ENCODE data around the gene SLC39A11.

- TF ChIP-seq FOXK2 (IDR thresholded peaks at IDR 0.05), result no peak
- no peak for TF ChIP-seq ELF4 (IDR thresholded peaks at IDR 0.05)
- no peak for TF ChIP-seq HDGF (IDR thresholded peaks at IDR 0.05; ENCODE audit: borderline replicate concordance)
- no peak for TF ChIP-seq TARDBP (IDR thresholded peaks at IDR 0.05)
- no peak for TF ChIP-seq FOXA1 (IDR thresholded peaks at IDR 0.05)
- TF ChIP-seq ZNF384 (IDR thresholded peaks at IDR 0.05), result no peak
- no peak for TF ChIP-seq PKNOX1 (IDR thresholded peaks at IDR 0.05)
- no peak for TF ChIP-seq FOXM1 (IDR thresholded peaks at IDR 0.05; ENCODE audit: borderline replicate concordance)
- TF ChIP-seq BHLHE40 (IDR thresholded peaks at IDR 0.05; ENCODE audit: borderline replicate concordance), result no peak
- TF ChIP-seq SUZ12 (IDR thresholded peaks at IDR 0.05), result no peak
Observed at GRCh38 chr17:73067075-73067474, 25.4 kb downstream of the SLC39A11 start.
